ENCODE data around the gene ASZ1.

DNA sequence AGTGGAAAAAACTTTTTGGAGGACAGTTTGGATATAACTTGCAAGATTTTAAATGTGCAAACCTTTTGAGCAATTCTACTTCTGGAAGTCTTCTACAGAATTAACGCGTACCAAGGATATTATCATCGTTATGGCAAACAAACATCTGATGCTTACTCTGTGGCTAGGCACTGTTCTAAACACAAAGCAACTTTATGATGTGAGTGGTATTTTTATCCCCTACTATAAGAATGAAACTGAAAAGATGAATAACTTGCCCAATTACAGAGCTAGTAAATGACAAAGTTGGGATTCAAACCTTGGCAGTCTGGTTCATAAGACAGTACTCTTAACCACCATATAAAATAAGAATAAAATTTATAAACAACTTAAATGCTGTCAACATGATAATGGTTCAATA, 15.8 kb downstream of the ASZ1 start:
- TF ChIP-seq, protein P1, sequence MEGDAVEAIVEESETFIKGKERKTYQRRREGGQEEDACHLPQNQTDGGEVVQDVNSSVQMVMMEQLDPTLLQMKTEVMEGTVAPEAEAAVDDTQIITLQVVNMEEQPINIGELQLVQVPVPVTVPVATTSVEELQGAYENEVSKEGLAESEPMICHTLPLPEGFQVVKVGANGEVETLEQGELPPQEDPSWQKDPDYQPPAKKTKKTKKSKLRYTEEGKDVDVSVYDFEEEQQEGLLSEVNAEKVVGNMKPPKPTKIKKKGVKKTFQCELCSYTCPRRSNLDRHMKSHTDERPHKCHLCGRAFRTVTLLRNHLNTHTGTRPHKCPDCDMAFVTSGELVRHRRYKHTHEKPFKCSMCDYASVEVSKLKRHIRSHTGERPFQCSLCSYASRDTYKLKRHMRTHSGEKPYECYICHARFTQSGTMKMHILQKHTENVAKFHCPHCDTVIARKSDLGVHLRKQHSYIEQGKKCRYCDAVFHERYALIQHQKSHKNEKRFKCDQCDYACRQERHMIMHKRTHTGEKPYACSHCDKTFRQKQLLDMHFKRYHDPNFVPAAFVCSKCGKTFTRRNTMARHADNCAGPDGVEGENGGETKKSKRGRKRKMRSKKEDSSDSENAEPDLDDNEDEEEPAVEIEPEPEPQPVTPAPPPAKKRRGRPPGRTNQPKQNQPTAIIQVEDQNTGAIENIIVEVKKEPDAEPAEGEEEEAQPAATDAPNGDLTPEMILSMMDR (IDR thresholded peaks at IDR 0.05 in 2 of 3, conservative IDR thresholded peaks at IDR 0.05 in 1 of 3; ENCODE audit: borderline replicate concordance in 1 of 3, insufficient read depth in 1 of 3, low read depth in 2 of 3, low read length in 2 of 3), result no peak
- TF ChIP-seq SRF (IDR thresholded peaks at IDR 0.05; ENCODE audit: low read depth) (no peak), EZH2phosphoT487 (IDR thresholded peaks at IDR 0.05; ENCODE audit: borderline replicate concordance) (no peak), POLR2AphosphoS5 (IDR thresholded peaks at IDR 0.05; ENCODE audit: low read depth, low read length) (no peak), CEBPB (IDR thresholded peaks at IDR 0.05; ENCODE audit: low read depth) (no peak), RAD21 (IDR thresholded peaks at IDR 0.05; ENCODE audit: low read depth) (no peak), POLR2A (IDR thresholded peaks at IDR 0.05; ENCODE audit: borderline replicate concordance, extremely low read depth, insufficient read depth, insufficient read length) (no peak), JUND (IDR thresholded peaks at IDR 0.05) (no peak), TCF7L2 (IDR thresholded peaks at IDR 0.05; ENCODE audit: borderline replicate concordance, extremely low read depth, insufficient read depth, insufficient read length) (no peak), CBX3 (IDR thresholded peaks at IDR 0.05; ENCODE audit: low read depth) (no peak), EZH2 (IDR thresholded peaks at IDR 0.05) (no peak), EGR1 (IDR thresholded peaks at IDR 0.05; ENCODE audit: low read depth) (no peak)
- TF ChIP-seq, protein P2, sequence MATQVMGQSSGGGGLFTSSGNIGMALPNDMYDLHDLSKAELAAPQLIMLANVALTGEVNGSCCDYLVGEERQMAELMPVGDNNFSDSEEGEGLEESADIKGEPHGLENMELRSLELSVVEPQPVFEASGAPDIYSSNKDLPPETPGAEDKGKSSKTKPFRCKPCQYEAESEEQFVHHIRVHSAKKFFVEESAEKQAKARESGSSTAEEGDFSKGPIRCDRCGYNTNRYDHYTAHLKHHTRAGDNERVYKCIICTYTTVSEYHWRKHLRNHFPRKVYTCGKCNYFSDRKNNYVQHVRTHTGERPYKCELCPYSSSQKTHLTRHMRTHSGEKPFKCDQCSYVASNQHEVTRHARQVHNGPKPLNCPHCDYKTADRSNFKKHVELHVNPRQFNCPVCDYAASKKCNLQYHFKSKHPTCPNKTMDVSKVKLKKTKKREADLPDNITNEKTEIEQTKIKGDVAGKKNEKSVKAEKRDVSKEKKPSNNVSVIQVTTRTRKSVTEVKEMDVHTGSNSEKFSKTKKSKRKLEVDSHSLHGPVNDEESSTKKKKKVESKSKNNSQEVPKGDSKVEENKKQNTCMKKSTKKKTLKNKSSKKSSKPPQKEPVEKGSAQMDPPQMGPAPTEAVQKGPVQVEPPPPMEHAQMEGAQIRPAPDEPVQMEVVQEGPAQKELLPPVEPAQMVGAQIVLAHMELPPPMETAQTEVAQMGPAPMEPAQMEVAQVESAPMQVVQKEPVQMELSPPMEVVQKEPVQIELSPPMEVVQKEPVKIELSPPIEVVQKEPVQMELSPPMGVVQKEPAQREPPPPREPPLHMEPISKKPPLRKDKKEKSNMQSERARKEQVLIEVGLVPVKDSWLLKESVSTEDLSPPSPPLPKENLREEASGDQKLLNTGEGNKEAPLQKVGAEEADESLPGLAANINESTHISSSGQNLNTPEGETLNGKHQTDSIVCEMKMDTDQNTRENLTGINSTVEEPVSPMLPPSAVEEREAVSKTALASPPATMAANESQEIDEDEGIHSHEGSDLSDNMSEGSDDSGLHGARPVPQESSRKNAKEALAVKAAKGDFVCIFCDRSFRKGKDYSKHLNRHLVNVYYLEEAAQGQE (IDR thresholded peaks at IDR 0.05; ENCODE audit: low read depth), result no peak

Data from HCT116 (cell line).